ENCODE data around the gene HSFX4. TPM values are rescaled to one million over a fixed set of nuclear protein-coding genes. Genes with fewer than 3 reads are reported as not detected.
"Not testable (repeated sequence)": the region's sequence is repeated elsewhere in the genome, so short reads cannot be mapped to it uniquely, and the experiment has no call there.

HSFX4 gene
- total RNA-seq, 1 experiment from 2014 or later = not detected

DNA sequence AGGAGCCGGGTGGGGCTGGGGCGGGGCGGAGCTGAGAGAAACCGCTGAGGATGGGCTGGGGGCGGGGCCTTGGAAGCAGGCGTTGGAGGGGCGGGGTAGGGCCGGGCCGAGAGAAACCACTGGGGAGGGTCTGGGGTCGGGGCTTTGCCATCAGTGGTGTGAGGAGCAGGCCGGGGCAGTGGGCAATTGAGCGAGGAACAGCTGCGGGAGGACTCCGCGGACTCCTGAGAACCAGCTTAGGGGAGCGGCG, 10.2 kb downstream of the HSFX4 start:
- no peak for DNase-seq
- Histone ChIP-seq H4K20me1 (ENCODE audit: insufficient read depth, low read depth, low read length) (no peaks in the 10 kb centered on the region), H3K9me2 (replicated peaks; ENCODE audit: insufficient read depth, low read length) (no peaks in the 10 kb centered on the region), H3K9ac (ENCODE audit: low read length) (peak overlapping the region; percentile 65), H3K27me3 (ENCODE audit: low read length) (no peaks in the 10 kb centered on the region), H3K79me2 (ENCODE audit: low read length) (peaks cover 11% of the 10 kb centered on the region), H3K9me3 (ENCODE audit: low read length) (no peaks in the 10 kb centered on the region), H3K4me1 (ENCODE audit: low read length) (peaks cover 2% of the 10 kb centered on the region; the same call in 1 of the 2 replicates), H3K36me3 (ENCODE audit: insufficient read depth, low read length) (no peaks in the 10 kb centered on the region), H3K27ac (ENCODE audit: low read length) (peak overlapping the region; percentile 66), H3K4me2 (ENCODE audit: low read depth, low read length, poor library complexity, severe bottlenecking) (peak overlapping the region; percentile 76), H2AFZ (ENCODE audit: low read length) (no peak overlapping the region), H3K4me3 (ENCODE audit: low read length) (peak overlapping the region; percentile 69)

GRCh38 chrX:149939905-149940673, 10.7 kb downstream of the HSFX4 start:
- H3K36me3 ChIP-seq (ENCODE audit: insufficient read depth, low read length) = no peaks in the 10 kb centered on the region
- H4K20me1 ChIP-seq (ENCODE audit: insufficient read depth, low read depth, low read length) = no peaks in the 10 kb centered on the region
- H3K27ac ChIP-seq (ENCODE audit: low read length) = peak overlapping the region; percentile 66
- no peaks in the 10 kb centered on the region for H3K27me3 ChIP-seq (ENCODE audit: low read length)
- DNase-seq = peak; percentile 96
- no peak overlapping the region for H2AFZ ChIP-seq (ENCODE audit: low read length)
- peaks cover 2% of the 10 kb centered on the region; the same call in 1 of the 2 replicates for H3K4me1 ChIP-seq (ENCODE audit: low read length)
- no peaks in the 10 kb centered on the region for H3K9me2 ChIP-seq (replicated peaks; ENCODE audit: insufficient read depth, low read length)
- H3K9ac ChIP-seq (ENCODE audit: low read length) = peak overlapping the region; percentile 65
- peaks cover 11% of the 10 kb centered on the region for H3K79me2 ChIP-seq (ENCODE audit: low read length)
- H3K9me3 ChIP-seq (ENCODE audit: low read length) = no peaks in the 10 kb centered on the region
- H3K4me2 ChIP-seq (ENCODE audit: low read depth, low read length, poor library complexity, severe bottlenecking) = peak overlapping the region; percentile 76
- peak overlapping the region; percentile 69 for H3K4me3 ChIP-seq (ENCODE audit: low read length)

DNA sequence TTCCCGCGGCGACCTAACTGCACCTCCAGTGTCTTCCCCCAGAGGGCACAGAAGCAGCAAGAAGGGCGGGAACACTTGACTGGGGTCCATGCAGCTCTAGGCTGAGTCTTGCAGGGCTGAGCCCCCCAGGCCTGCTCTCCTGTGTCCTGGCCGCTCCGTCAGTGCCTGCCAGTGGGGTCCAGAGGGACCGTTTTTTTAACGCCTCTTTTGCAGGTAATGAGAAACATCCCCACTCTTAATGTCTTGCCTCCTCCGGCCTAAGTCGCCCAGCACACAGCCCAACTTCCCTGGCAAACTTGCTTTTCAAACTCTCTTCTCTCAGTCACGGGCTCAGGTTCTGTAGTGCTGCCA, 11.3 kb downstream of the HSFX4 start:
- Histone ChIP-seq H3K79me2 (ENCODE audit: low read length) (peaks cover 11% of the 10 kb centered on the region), H3K9ac (ENCODE audit: low read length) (peak overlapping the region; percentile 52), H3K4me2 (ENCODE audit: low read depth, low read length, poor library complexity, severe bottlenecking) (peak overlapping the region; percentile 45), H3K4me3 (ENCODE audit: low read length) (peak overlapping the region; percentile 56; the same call in 1 of the 2 replicates)
- H3K27ac ChIP-seq (ENCODE audit: low read length); H4K20me1 ChIP-seq (ENCODE audit: insufficient read depth, low read depth, low read length); H2AFZ ChIP-seq (ENCODE audit: low read length); H3K9me3 ChIP-seq (ENCODE audit: low read length); H3K9me2 ChIP-seq (replicated peaks; ENCODE audit: insufficient read depth, low read length); H3K27me3 ChIP-seq (ENCODE audit: low read length); DNase-seq; H3K36me3 ChIP-seq (ENCODE audit: insufficient read depth, low read length); H3K4me1 ChIP-seq (ENCODE audit: low read length): not testable (repeated sequence)

GRCh38 chrX:149945087-149945670, 15.8 kb downstream of the HSFX4 start:
- H2AFZ ChIP-seq (ENCODE audit: low read length); DNase-seq; H3K27me3 ChIP-seq (ENCODE audit: low read length); H3K27ac ChIP-seq (ENCODE audit: low read length); H3K9me2 ChIP-seq (replicated peaks; ENCODE audit: insufficient read depth, low read length); H3K36me3 ChIP-seq (ENCODE audit: insufficient read depth, low read length); H3K4me1 ChIP-seq (ENCODE audit: low read length); H3K4me2 ChIP-seq (ENCODE audit: low read depth, low read length, poor library complexity, severe bottlenecking); H3K79me2 ChIP-seq (ENCODE audit: low read length); H3K9ac ChIP-seq (ENCODE audit: low read length); H3K4me3 ChIP-seq (ENCODE audit: low read length); H4K20me1 ChIP-seq (ENCODE audit: insufficient read depth, low read depth, low read length); H3K9me3 ChIP-seq (ENCODE audit: low read length): not testable (repeated sequence)

GRCh38 chrX:149945820-149946219, 16.4 kb downstream of the HSFX4 start:
- not testable (repeated sequence) for H2AFZ ChIP-seq (ENCODE audit: low read length); H3K79me2 ChIP-seq (ENCODE audit: low read length); H3K9me3 ChIP-seq (ENCODE audit: low read length); H3K4me3 ChIP-seq (ENCODE audit: low read length); H3K4me2 ChIP-seq (ENCODE audit: low read depth, low read length, poor library complexity, severe bottlenecking); H3K9me2 ChIP-seq (replicated peaks; ENCODE audit: insufficient read depth, low read length); DNase-seq; H3K27ac ChIP-seq (ENCODE audit: low read length); H3K9ac ChIP-seq (ENCODE audit: low read length); H4K20me1 ChIP-seq (ENCODE audit: insufficient read depth, low read depth, low read length); H3K27me3 ChIP-seq (ENCODE audit: low read length); H3K36me3 ChIP-seq (ENCODE audit: insufficient read depth, low read length); H3K4me1 ChIP-seq (ENCODE audit: low read length)

- H3K9ac ChIP-seq (ENCODE audit: low read length); H3K4me1 ChIP-seq (ENCODE audit: low read length); H3K9me2 ChIP-seq (replicated peaks; ENCODE audit: insufficient read depth, low read length); H4K20me1 ChIP-seq (ENCODE audit: insufficient read depth, low read depth, low read length); H3K79me2 ChIP-seq (ENCODE audit: low read length); H3K9me3 ChIP-seq (ENCODE audit: low read length); H3K36me3 ChIP-seq (ENCODE audit: insufficient read depth, low read length); H3K4me3 ChIP-seq (ENCODE audit: low read length); H3K27ac ChIP-seq (ENCODE audit: low read length); H3K27me3 ChIP-seq (ENCODE audit: low read length); H2AFZ ChIP-seq (ENCODE audit: low read length); H3K4me2 ChIP-seq (ENCODE audit: low read depth, low read length, poor library complexity, severe bottlenecking); DNase-seq: not testable (repeated sequence)
These were observed 17.6 kb downstream of the HSFX4 start for GRCh38 chrX:149946932-149947331.

GRCh38 chrX:149948016-149948415, 18.6 kb downstream of the HSFX4 start:
- no peaks in the 10 kb centered on the region for H4K20me1 ChIP-seq (ENCODE audit: insufficient read depth, low read depth, low read length)

GRCh38 chrX:149949743-149950436, 20.5 kb downstream of the HSFX4 start:
- no peak for DNase-seq
- no peak overlapping the region for H3K4me2 ChIP-seq (ENCODE audit: low read depth, low read length, poor library complexity, severe bottlenecking)
- no peaks in the 10 kb centered on the region for H3K9me2 ChIP-seq (replicated peaks; ENCODE audit: insufficient read depth, low read length)
- no peak overlapping the region for H3K4me3 ChIP-seq (ENCODE audit: low read length)
- no peak overlapping the region for H3K27ac ChIP-seq (ENCODE audit: low read length)
- H3K9ac ChIP-seq (ENCODE audit: low read length) = no peak overlapping the region
- no peaks in the 10 kb centered on the region for H3K27me3 ChIP-seq (ENCODE audit: low read length)
- no peak overlapping the region for H2AFZ ChIP-seq (ENCODE audit: low read length)
- H4K20me1 ChIP-seq (ENCODE audit: insufficient read depth, low read depth, low read length) = no peaks in the 10 kb centered on the region
- no peaks in the 10 kb centered on the region for H3K79me2 ChIP-seq (ENCODE audit: low read length)
- no peaks in the 10 kb centered on the region for H3K4me1 ChIP-seq (ENCODE audit: low read length)
- H3K9me3 ChIP-seq (ENCODE audit: low read length) = no peaks in the 10 kb centered on the region
- no peaks in the 10 kb centered on the region for H3K36me3 ChIP-seq (ENCODE audit: insufficient read depth, low read length)

More at GRCh38 chrX:149948016-149948415, 18.6 kb downstream of the HSFX4 start:
- Histone ChIP-seq H3K4me3 (ENCODE audit: low read length) (no peak overlapping the region), H3K4me2 (ENCODE audit: low read depth, low read length, poor library complexity, severe bottlenecking) (no peak overlapping the region), H3K9me3 (ENCODE audit: low read length) (no peaks in the 10 kb centered on the region), H3K9ac (ENCODE audit: low read length) (no peak overlapping the region), H3K4me1 (ENCODE audit: low read length) (no peaks in the 10 kb centered on the region), H3K36me3 (ENCODE audit: insufficient read depth, low read length) (no peaks in the 10 kb centered on the region), H3K27ac (ENCODE audit: low read length) (no peak overlapping the region), H3K27me3 (ENCODE audit: low read length) (no peaks in the 10 kb centered on the region), H2AFZ (ENCODE audit: low read length) (no peak overlapping the region), H3K79me2 (ENCODE audit: low read length) (no peaks in the 10 kb centered on the region), H3K9me2 (replicated peaks; ENCODE audit: insufficient read depth, low read length) (no peaks in the 10 kb centered on the region)
- no peak for DNase-seq
